A673 (cell line): ENCODE measurements around the gene ASAP2. TPM values are rescaled to one million over a fixed set of nuclear protein-coding genes. Genes with fewer than 3 reads are reported as not detected.

Experiments used
- BruUV-seq: library from RNA; stranded (reverse); fragments of 400-500 nt; replicated peaks from 2 replicates; lab custom pipeline; 2021; lab: Mats Ljungman, UMichigan
- CTCF ChIA-PET: fragments of 300-600 bp; sonication (Branson Sonifier 250); formaldehyde crosslinking; loops from one replicate; lab custom pipeline; 2022; ENCODE audit warnings: antibody characterized with exemption; lab: Charles Lee
- POLR2A ChIA-PET: fragments of 300-600 bp; sonication (Branson Sonifier 250); formaldehyde crosslinking; loops from one replicate; lab custom pipeline; 2022; ENCODE audit warnings: antibody characterized with exemption; ENCODE audit not compliant: low non-redundant PET; lab: Charles Lee
- DNase-seq: peaks from one replicate; pipeline ENCODE4 v3.0.0-alpha.2; 2015; ENCODE audit warnings: low spot score
- H3K27ac ChIP-seq: fragments of 200-600 bp; sonication (generic); 2 replicates; pipeline ENCODE4 v1.5.1; 2016; ENCODE audit warnings: mixed run types, low read depth, mild to moderate bottlenecking, mixed read lengths, antibody characterized with exemption, low read length; ENCODE audit not compliant: poor library complexity, severe bottlenecking
- H3K27me3 ChIP-seq: fragments of 200-600 bp; sonication (generic); replicated peaks from 2 replicates; pipeline ENCODE4 v1.6.1; 2017; ENCODE audit warnings: mixed run types, low read depth, mild to moderate bottlenecking, mixed read lengths, antibody characterized with exemption, low read length; ENCODE audit not compliant: insufficient read depth, poor library complexity
- H3K36me3 ChIP-seq: fragments of 200-600 bp; sonication (generic); 2 replicates; pipeline ENCODE4 v1.6.1; 2016; ENCODE audit warnings: mixed run types, mild to moderate bottlenecking, mixed read lengths, antibody characterized with exemption, low read length; ENCODE audit not compliant: insufficient read depth, poor library complexity, severe bottlenecking
- H3K4me1 ChIP-seq: fragments of 200-600 bp; sonication (generic); 2 replicates; pipeline ENCODE4 v1.6.1; 2017; ENCODE audit warnings: mixed run types, mild to moderate bottlenecking, mixed read lengths, antibody characterized with exemption, low read length; ENCODE audit not compliant: insufficient read depth, poor library complexity, severe bottlenecking
- H3K4me3 ChIP-seq: fragments of 200-600 bp; sonication (generic); 2 replicates; pipeline ENCODE4 v1.5.1; 2016; ENCODE audit warnings: low read depth, mixed run types, mild to moderate bottlenecking, mixed read lengths, low read length; ENCODE audit not compliant: poor library complexity, severe bottlenecking
- H3K9me3 ChIP-seq: fragments of 200-600 bp; sonication (generic); 2 replicates; pipeline ENCODE4 v1.6.1; 2016; ENCODE audit warnings: mixed run types, low read depth, mild to moderate bottlenecking, mixed read lengths, antibody characterized with exemption, low read length; ENCODE audit not compliant: poor library complexity, severe bottlenecking
- CTCF ChIP-seq: fragments of 300-800, 200-600 bp; sonication (generic); conservative IDR thresholded peaks from 2 replicates; pipeline ENCODE4 v1.5.1; 2017; ENCODE audit warnings: low read depth, mild to moderate bottlenecking, antibody characterized with exemption, low read length, moderate library complexity, mixed read lengths
- EZH2 ChIP-seq: fragments of 200-600 bp; sonication (generic); IDR thresholded peaks from 2 replicates; pipeline ENCODE4 v1.6.1; 2017; ENCODE audit warnings: borderline replicate concordance, low read depth, mild to moderate bottlenecking, mixed read lengths, antibody characterized with exemption, low read length; ENCODE audit not compliant: poor library complexity, severe bottlenecking
- intact Hi-C: fragments of 100-400 bp; cut with micrococcal nuclease; formaldehyde crosslinking; loops from one replicate; pipeline ENCODE4 v1.10.0; 2022; ENCODE audit not compliant: unreplicated experiment
- total RNA-seq: library from RNA; stranded (reverse); gene quantifications from 2 replicates; pipeline ENCODE4 v1.2.3, GENCODE V29; 2021

The ASAP2 gene
- total RNA-seq, 1 experiment from 2014 or later, result 46.8 TPM

GRCh38 chr2:9299161-9300100 is 92.8 kb downstream of the ASAP2 start:
- Histone ChIP-seq H3K4me1 (peaks cover 22% of the 10 kb centered on the region), H3K9me3 (no peaks in the 10 kb centered on the region), H3K4me3 (no peak overlapping the region), H3K27me3 (no peaks in the 10 kb centered on the region), H3K27ac (peak overlapping the region; percentile 13), H3K36me3 (peaks cover 5% of the 10 kb centered on the region)
- CTCF ChIA-PET, result no interaction called here
- no peak for TF ChIP-seq EZH2
- no peak for TF ChIP-seq CTCF
- no TSS peak for BruUV-seq
- POLR2A ChIA-PET, result no interaction called here
- intact Hi-C loops, result no loop called here
- peak; percentile 27 for DNase-seq

DNA sequence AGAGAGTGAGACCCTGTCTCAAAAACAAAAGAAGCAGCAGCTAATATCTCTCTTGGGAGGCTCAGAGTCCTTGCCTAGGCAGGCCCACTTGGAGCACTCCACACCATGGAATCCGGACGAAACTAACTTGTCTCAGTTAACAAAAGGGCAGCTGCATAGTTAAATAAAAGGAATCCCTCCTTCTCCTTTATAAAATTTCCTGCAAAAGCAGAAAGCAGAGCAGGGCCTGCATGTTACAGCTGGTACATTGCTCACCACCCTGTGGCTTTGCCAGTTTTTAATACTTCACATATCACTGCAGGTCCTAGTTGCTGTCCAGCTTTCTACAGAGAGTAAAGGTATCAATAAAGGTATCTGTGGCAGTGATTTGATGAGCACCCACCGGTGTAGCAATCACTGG is 93.6 kb downstream of the ASAP2 start:
- intact Hi-C loops, result no loop called here
- Histone ChIP-seq H3K4me3 (no peak overlapping the region), H3K27ac (peak overlapping the region; percentile 13), H3K36me3 (peaks cover 5% of the 10 kb centered on the region), H3K4me1 (peaks cover 22% of the 10 kb centered on the region), H3K27me3 (no peaks in the 10 kb centered on the region), H3K9me3 (no peaks in the 10 kb centered on the region)
- BruUV-seq, result no TSS peak
- CTCF ChIA-PET, result no interaction called here
- POLR2A ChIA-PET, result no interaction called here
- DNase-seq, result no peak
- no peak for TF ChIP-seq EZH2
- TF ChIP-seq CTCF, result no peak

- ChIA-PET CTCF (no interaction called here), POLR2A (no interaction called here)
- intact Hi-C loops, result no loop called here
- Histone ChIP-seq H3K4me3 (no peak overlapping the region), H3K9me3 (no peaks in the 10 kb centered on the region), H3K27me3 (no peaks in the 10 kb centered on the region), H3K27ac (no peak overlapping the region), H3K4me1 (peaks cover 22% of the 10 kb centered on the region), H3K36me3 (peaks cover 5% of the 10 kb centered on the region)
- no peak for DNase-seq
- BruUV-seq, result no TSS peak
- TF ChIP-seq EZH2, result no peak
- TF ChIP-seq CTCF, result no peak
Measured at GRCh38 chr2:9300829-9301453, 94.3 kb downstream of the ASAP2 start.
